Measurements from ENCODE around the gene EEF1A2.

Gene EEF1A2

GRCh38 chr20:63467294-63468083 lies 31.4 kb downstream of the EEF1A2 start:
- Mint-ChIP-seq H3K27ac (no peak overlapping the region), H3K9me3 (no peaks in the 10 kb centered on the region), H3K36me3 (no peaks in the 10 kb centered on the region), H3K4me1 (no peaks in the 10 kb centered on the region), H3K4me3 (no peak overlapping the region)
- ATAC-seq (no peak), DNase-seq (ENCODE audit: low spot score in 2 of 2) (no peak)

DNA sequence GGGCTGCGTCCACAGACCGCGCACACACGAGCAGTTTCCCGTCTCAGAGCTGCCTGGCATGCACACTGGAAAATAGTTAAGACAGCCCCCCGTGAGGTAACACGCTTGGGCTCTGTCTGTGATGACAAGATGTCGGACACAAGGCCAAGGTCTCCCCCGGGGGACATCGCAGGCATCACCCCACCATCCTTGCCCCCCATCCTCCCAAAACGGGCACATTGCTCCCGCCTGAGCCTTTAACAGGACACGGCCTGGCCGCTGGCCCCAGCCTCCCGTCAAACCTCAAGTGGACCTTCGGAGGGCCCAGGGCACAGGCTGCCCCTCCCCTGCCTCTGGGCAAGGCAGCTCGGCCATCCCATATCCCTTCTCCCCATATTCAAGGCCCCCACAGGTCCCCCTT lies 32.0 kb downstream of the EEF1A2 start:
- no peak overlapping the region for H3K4me3 Mint-ChIP-seq
- no peak overlapping the region for H3K27ac Mint-ChIP-seq
- no peaks in the 10 kb centered on the region for H3K36me3 Mint-ChIP-seq

DNA sequence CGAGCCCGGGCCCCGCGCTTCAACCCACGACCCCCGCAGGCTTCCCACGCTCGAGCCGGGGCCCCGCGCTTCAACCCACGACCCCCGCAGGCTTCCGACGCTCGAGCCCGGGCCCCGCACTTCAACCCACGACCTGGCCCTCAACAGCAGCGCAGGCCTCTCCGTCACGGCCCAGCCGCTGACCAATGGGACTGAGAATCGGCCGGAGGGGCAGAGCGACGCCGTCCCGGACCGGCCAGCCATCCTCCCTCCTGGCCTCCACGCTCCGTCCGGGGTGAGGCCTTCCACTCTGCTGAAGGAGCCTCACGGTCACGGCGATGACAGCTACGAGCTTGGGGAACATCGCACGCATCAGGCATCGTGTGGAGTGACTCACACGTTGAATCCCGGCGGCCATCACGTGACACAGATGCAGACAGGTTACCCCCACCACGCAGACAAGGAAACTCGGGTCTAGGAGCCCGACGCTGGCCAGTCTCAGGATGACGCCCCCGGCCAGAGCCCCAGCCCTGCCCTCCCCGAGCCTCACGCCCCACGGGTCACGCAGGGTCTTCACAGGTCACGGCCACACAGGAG lies 32.5 kb downstream of the EEF1A2 start:
- Mint-ChIP-seq H3K4me1 (no peaks in the 10 kb centered on the region), H3K27ac (no peak overlapping the region), H3K4me3 (no peak overlapping the region), H3K36me3 (no peaks in the 10 kb centered on the region), H3K9me3 (no peaks in the 10 kb centered on the region)
- DNase-seq (ENCODE audit: low spot score in 2 of 2), result no peak
- no peak for ATAC-seq

More for the DNA sequence above, 32.0 kb downstream of the EEF1A2 start:
- DNase-seq (ENCODE audit: low spot score in 2 of 2), result no peak
- no peak for ATAC-seq
- Mint-ChIP-seq H3K4me1 (no peaks in the 10 kb centered on the region), H3K9me3 (no peaks in the 10 kb centered on the region)

GRCh38 chr20:63465380-63466249 lies 33.3 kb downstream of the EEF1A2 start:
- Mint-ChIP-seq H3K9me3 (no peaks in the 10 kb centered on the region), H3K36me3 (no peaks in the 10 kb centered on the region), H3K4me1 (no peaks in the 10 kb centered on the region), H3K27ac (no peak overlapping the region), H3K4me3 (no peak overlapping the region)
- DNase-seq (ENCODE audit: low spot score in 2 of 2), result no peak
- ATAC-seq, result no peak

- DNase-seq (ENCODE audit: low spot score in 2 of 2) (no peak), ATAC-seq (no peak)
- Mint-ChIP-seq H3K4me3 (no peak overlapping the region), H3K36me3 (no peaks in the 10 kb centered on the region), H3K4me1 (no peaks in the 10 kb centered on the region), H3K27ac (no peak overlapping the region), H3K9me3 (no peaks in the 10 kb centered on the region)
Observed at GRCh38 chr20:63464289-63464635, 34.6 kb downstream of the EEF1A2 start.

DNA sequence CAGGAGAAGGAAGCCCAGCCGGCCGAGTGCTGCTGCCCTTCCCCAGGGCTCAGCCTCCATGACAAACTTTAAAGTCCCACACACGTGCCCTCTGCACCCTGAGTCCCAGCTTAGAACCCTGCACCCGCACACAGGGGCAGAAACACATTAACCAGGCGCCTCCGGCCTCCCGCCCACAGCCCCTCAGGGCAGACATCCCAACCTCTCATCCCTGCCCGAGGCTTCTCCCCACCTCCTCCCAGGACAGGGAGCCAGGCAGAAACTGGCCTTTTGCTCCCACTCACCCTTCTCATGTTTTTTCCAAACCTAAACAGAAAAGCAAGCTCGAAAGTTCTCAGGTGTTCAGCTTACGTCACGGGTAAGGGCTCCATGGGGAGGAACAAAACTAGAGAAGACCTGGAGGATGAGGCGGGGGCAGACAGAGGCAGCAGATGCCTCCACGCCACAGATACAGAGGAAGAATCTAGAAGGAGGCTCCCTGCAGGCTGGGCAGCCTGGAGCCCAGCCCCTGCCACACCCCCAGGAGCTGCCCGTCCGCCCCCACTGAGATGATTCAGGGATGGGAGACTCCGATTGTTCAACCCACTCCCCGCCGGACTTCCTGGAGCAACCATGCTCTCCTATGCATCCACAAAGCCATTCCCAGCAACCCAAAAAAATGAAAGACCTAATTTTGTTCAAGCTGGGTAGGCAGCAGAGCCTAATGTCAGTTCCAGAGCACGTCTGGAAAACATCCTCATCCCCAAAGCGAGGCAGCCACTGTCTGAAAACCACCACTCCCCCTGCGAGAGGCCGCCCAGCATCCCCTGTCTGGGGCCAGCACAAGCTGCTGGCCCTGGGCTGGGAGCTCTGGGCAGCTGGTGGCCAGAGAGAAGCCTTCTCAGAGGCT lies 35.2 kb downstream of the EEF1A2 start:
- DNase-seq (ENCODE audit: low spot score in 2 of 2) (no peak), ATAC-seq (no peak)
- Mint-ChIP-seq H3K4me1 (no peaks in the 10 kb centered on the region), H3K4me3 (no peak overlapping the region), H3K9me3 (no peaks in the 10 kb centered on the region), H3K36me3 (no peaks in the 10 kb centered on the region), H3K27ac (no peak overlapping the region)

DNA sequence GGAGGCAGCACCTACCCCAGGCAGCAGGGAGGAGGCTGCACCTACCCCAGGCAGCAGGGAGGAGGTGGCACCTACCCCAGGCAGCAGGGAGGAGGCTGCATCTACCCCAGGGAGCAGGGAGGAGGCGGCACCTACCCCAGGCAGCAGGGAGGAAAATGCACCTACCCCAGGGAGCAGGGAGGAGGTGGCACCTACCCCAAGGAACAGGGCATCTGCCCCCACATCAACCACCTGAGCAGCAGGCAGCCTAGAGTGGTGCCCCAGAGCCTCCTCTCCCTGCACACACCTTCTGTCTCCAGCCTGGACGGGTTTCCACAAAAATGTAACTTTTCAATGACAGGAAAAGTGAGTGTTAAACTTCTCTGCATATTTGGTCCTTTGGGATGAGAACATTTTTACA lies 36.6 kb downstream of the EEF1A2 start:
- no peak overlapping the region for H3K27ac Mint-ChIP-seq
- no peaks in the 10 kb centered on the region for H3K36me3 Mint-ChIP-seq
- H3K4me3 Mint-ChIP-seq, result no peak overlapping the region
- no peak for DNase-seq (ENCODE audit: low spot score in 2 of 2)
- ATAC-seq, result no peak
- H3K4me1 Mint-ChIP-seq, result no peaks in the 10 kb centered on the region
- no peaks in the 10 kb centered on the region for H3K9me3 Mint-ChIP-seq

GRCh38 chr20:63461104-63461763 lies 37.6 kb downstream of the EEF1A2 start:
- DNase-seq (ENCODE audit: low spot score in 2 of 2) (no peak), ATAC-seq (no peak)
- Mint-ChIP-seq H3K9me3 (no peaks in the 10 kb centered on the region), H3K27ac (no peak overlapping the region), H3K4me3 (no peak overlapping the region), H3K36me3 (no peaks in the 10 kb centered on the region), H3K4me1 (no peaks in the 10 kb centered on the region)

DNA sequence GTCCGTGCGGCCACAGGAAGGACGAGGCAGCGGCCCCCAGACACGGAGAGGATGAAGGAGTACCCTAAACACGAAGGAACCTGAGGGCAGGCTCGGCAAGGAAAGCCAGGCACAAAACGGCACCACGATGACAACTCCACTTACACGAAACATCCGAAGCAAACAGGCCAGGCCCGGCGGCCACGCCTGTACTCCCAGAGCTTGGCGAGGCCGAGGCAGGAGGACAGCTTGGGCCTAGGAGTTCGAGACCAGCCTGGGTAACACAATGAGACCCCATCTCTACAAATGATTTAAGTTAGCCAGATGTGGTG lies 39.9 kb downstream of the EEF1A2 start:
- Mint-ChIP-seq H3K4me1 (no peaks in the 10 kb centered on the region), H3K4me3 (no peak overlapping the region), H3K36me3 (no peaks in the 10 kb centered on the region), H3K27ac (no peak overlapping the region), H3K9me3 (no peaks in the 10 kb centered on the region)
- ATAC-seq, result no peak
- no peak for DNase-seq (ENCODE audit: low spot score in 2 of 2)

DNA sequence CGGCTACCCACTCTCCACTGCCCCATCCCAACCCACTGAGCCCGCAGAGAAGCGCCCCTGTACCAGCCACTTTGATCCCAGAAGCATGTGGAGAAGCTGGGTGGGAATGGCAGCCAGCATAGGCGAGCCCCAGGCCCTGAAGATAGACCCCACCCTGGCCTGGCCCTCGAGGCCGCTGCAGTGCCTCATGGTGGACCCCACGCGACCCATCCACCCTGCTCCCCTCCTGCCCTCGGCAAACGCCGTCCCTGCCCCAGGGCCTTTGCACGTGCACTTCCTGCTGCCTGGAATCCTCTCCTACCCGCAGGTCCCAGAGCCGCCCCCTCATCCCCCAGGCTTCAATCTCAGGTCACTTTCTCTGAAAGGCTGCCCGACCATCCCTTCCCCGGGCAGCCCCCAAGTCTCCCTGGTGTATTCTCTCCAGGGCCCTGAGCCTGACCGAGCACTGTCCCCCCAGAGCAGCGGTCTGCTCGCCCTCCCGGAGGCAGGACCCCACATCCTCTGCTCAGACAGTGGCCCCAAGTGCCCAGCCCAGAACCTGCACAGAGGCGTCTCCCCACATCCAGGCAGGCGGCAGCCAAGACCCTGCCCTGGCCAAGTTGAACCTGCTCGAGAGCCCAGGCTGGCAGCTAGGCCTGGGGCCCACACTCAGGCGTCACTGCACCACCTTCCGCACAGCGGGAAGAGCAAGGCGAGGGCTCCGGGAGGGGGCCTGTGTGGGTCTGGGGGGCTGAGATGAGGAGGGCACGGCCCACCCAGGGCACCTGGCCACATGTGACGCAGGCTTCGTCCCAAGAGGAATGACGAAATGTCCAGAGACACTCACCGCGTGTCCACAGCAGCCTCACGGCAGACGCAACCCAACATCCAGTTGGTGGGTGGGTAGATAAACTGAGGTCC lies 40.5 kb downstream of the EEF1A2 start:
- no peak overlapping the region for H3K27ac Mint-ChIP-seq
- DNase-seq (ENCODE audit: low spot score in 2 of 2) (no peak), ATAC-seq (no peak)
- H3K4me1 Mint-ChIP-seq, result no peaks in the 10 kb centered on the region
- H3K36me3 Mint-ChIP-seq, result no peaks in the 10 kb centered on the region
- H3K4me3 Mint-ChIP-seq, result no peak overlapping the region
- H3K9me3 Mint-ChIP-seq, result no peaks in the 10 kb centered on the region

GRCh38 chr20:63457737-63458136 lies 41.1 kb downstream of the EEF1A2 start:
- H3K9me3 Mint-ChIP-seq, result no peaks in the 10 kb centered on the region
- H3K36me3 Mint-ChIP-seq, result no peaks in the 10 kb centered on the region
- no peaks in the 10 kb centered on the region for H3K4me1 Mint-ChIP-seq
- ATAC-seq, result no peak
- no peak overlapping the region for H3K4me3 Mint-ChIP-seq
- no peak overlapping the region for H3K27ac Mint-ChIP-seq
- no peak for DNase-seq (ENCODE audit: low spot score in 2 of 2)

- no peak overlapping the region for H3K4me3 Mint-ChIP-seq
- no peak for ATAC-seq
- no peaks in the 10 kb centered on the region for H3K36me3 Mint-ChIP-seq
- DNase-seq (ENCODE audit: low spot score in 2 of 2), result no peak
- H3K4me1 Mint-ChIP-seq, result no peaks in the 10 kb centered on the region
- H3K27ac Mint-ChIP-seq, result no peak overlapping the region
- H3K9me3 Mint-ChIP-seq, result no peaks in the 10 kb centered on the region
Observed at GRCh38 chr20:63456429-63457284, 42.2 kb downstream of the EEF1A2 start.

- Mint-ChIP-seq H3K4me3 (no peak overlapping the region), H3K4me1 (no peaks in the 10 kb centered on the region), H3K9me3 (no peaks in the 10 kb centered on the region), H3K36me3 (no peaks in the 10 kb centered on the region), H3K27ac (no peak overlapping the region)
- ATAC-seq (no peak), DNase-seq (ENCODE audit: low spot score in 2 of 2) (no peak)
Observed at GRCh38 chr20:63455568-63455859, 43.4 kb downstream of the EEF1A2 start.

All from stimulated activated effector memory CD8-positive, alpha-beta T cell treated with anti-CD3 and anti-CD28 coated beads, Interleukin-12 subunit alpha, Interleukin-12 subunit beta, amount 100 ng/mL, for 72 hours (primary cell).